ENCODE measurements around the gene ZNF764.
"Not testable (repeated sequence)": the region's sequence is repeated elsewhere in the genome, so short reads cannot be mapped to it uniquely, and the experiment has no call there.

DNA sequence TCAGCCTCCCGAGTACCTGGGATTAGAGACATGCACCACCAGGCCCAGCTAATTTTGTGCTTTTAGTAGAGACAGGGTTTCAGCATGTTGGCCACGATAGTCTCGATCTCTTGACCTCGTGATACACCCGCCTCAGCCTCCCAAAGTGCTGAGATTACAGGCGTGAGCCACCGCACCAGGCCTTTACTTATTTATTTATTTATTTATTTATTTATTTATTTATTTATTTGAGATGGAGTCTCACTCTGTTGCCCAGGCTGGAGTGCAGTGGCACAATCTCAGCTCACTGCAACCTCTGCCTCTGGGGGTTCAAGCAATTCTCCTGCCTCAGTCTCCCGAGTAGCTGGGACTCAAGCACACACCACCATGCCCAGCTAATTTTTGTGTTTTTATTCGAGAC, 32.7 kb upstream of the ZNF764 start:
- TF ChIP-seq CTCF (IDR thresholded peaks at IDR 0.05; ENCODE audit: low read length); EZH2 (IDR thresholded peaks at IDR 0.05; ENCODE audit: borderline replicate concordance, low read length): not testable (repeated sequence)

All from OCI-LY1 (cell line).